Stimulated activated CD8-positive, alpha-beta memory T cell treated with anti-CD3 and anti-CD28 coated beads, Interleukin-12 subunit alpha, Interleukin-12 subunit beta, amount 100 ng/mL, for 4 hours (primary cell): ENCODE data around the gene HIRIP3.
"Not testable (repeated sequence)": the region's sequence is repeated elsewhere in the genome, so short reads cannot be mapped to it uniquely, and the experiment has no call there.

Source experiments
- DNase-seq: peaks from one replicate; pipeline ENCODE4 v3.0.0-alpha.2; 2020; ENCODE audit warnings: low read depth

Gene HIRIP3

GRCh38 chr16:29959821-29960220 is 35.6 kb downstream of the HIRIP3 start:
- not testable (repeated sequence) for DNase-seq

- DNase-seq = no peak
These were observed 36.1 kb downstream of the HIRIP3 start for GRCh38 chr16:29959293-29959692.

- DNase-seq = no peak
These were observed 36.7 kb downstream of the HIRIP3 start for GRCh38 chr16:29958756-29959155.

- DNase-seq = no peak
These were observed 43.6 kb downstream of the HIRIP3 start for GRCh38 chr16:29951625-29952365.

- no peak for DNase-seq
These were observed 44.5 kb downstream of the HIRIP3 start for GRCh38 chr16:29950806-29951461.

- no peak for DNase-seq
These were observed 47.5 kb downstream of the HIRIP3 start for GRCh38 chr16:29947897-29948296.

- no peak for DNase-seq
These were observed 51.3 kb downstream of the HIRIP3 start for GRCh38 chr16:29943846-29944799.
